HEK293 (cell line): ENCODE results near the gene ST3GAL5.

Source experiments
- CTCF ChIA-PET: fragments of 350-600 bp; formaldehyde crosslinking; extraction: SDS; loops from one replicate; lab custom pipeline; 2021; ENCODE audit warnings: antibody characterized with exemption; lab: Yijun Ruan, JAX
- POLR2A ChIA-PET: fragments of 300-600 bp; formaldehyde crosslinking; extraction: SDS; loops from one replicate; lab custom pipeline; 2020; ENCODE audit warnings: antibody characterized with exemption, inconsistent platforms; lab: Yijun Ruan, JAX
- H3K27ac ChIP-seq: fragments of 200-500 bp; sonication (Bioruptor generic); 2 replicates; pipeline ENCODE4 v1.5.1; 2014; ENCODE audit warnings: low read depth, low read length, control low read depth, inconsistent platforms; ENCODE audit errors: extremely low read depth
- H3K36me3 ChIP-seq, 2 experiments: fragments of 200-500 bp in 1 of 2; sonication (Bioruptor generic) in 1 of 2; 1 replicate in 1 of 2; 2 replicates in 1 of 2; pipeline ENCODE4 v1.5.1; 2014 to 2017; ENCODE audit warnings: inconsistent platforms in 2 of 2, low read length in 2 of 2; ENCODE audit not compliant: control insufficient read depth in 2 of 2, insufficient read depth in 1 of 2
- H3K4me1 ChIP-seq: fragments of 200-500 bp; sonication (Bioruptor generic); 2 replicates; pipeline ENCODE4 v1.5.1; 2014; ENCODE audit warnings: mild to moderate bottlenecking, low read length, inconsistent platforms; ENCODE audit not compliant: control insufficient read depth, insufficient read depth
- H3K4me3 ChIP-seq: 2 replicates; pipeline ENCODE4 v1.5.1; 2011; ENCODE audit warnings: low read depth, mild to moderate bottlenecking, control low read depth, low read length, moderate library complexity
- H3K9me3 ChIP-seq: fragments of 200-500 bp; sonication (Bioruptor generic); 2 replicates; pipeline ENCODE4 v1.5.1; 2014; ENCODE audit warnings: low read depth, low read length, inconsistent platforms; ENCODE audit not compliant: control insufficient read depth, insufficient read depth
- EGR2 ChIP-seq: fragments of 450-650 bp; formaldehyde crosslinking; IDR thresholded peaks from 2 replicates; pipeline ENCODE4 v1.5.1; 2016; ENCODE audit warnings: low read depth, missing biosample characterization, missing genetic modification characterization
- KLF10 ChIP-seq: fragments of 450-650 bp; IDR thresholded peaks from 2 replicates; pipeline ENCODE4 v1.5.1; 2018; ENCODE audit warnings: missing biosample characterization, mild to moderate bottlenecking, missing genetic modification characterization
- PRDM10 ChIP-seq: fragments of 450-650 bp; formaldehyde crosslinking; IDR thresholded peaks from 2 replicates; pipeline ENCODE4 v1.5.1; 2016; ENCODE audit warnings: missing biosample characterization, missing genetic modification characterization
- PRDM4 ChIP-seq: fragments of 450-650 bp; formaldehyde crosslinking; IDR thresholded peaks from 2 replicates; pipeline ENCODE4 v1.5.1; 2017; ENCODE audit warnings: missing biosample characterization, missing genetic modification characterization
- ZBTB21 ChIP-seq: fragments of 450-650 bp; formaldehyde crosslinking; IDR thresholded peaks from 2 replicates; pipeline ENCODE4 v1.5.1; 2017; ENCODE audit warnings: missing biosample characterization, missing genetic modification characterization
- ZBTB7A ChIP-seq: fragments of 450-650 bp; formaldehyde crosslinking; IDR thresholded peaks from 2 replicates; pipeline ENCODE4 v1.5.1; 2016; ENCODE audit warnings: low read depth, missing biosample characterization, missing genetic modification characterization
- ZNF140 ChIP-seq: fragments of 450-650 bp; formaldehyde crosslinking; IDR thresholded peaks from 2 replicates; pipeline ENCODE4 v1.5.1; 2016; ENCODE audit warnings: missing biosample characterization, missing genetic modification characterization
- ZNF23 ChIP-seq: fragments of 450-650 bp; formaldehyde crosslinking; IDR thresholded peaks from 2 replicates; pipeline ENCODE4 v1.5.1; 2016; ENCODE audit warnings: missing biosample characterization, missing genetic modification characterization, borderline replicate concordance
- ZNF335 ChIP-seq: fragments of 450-650 bp; formaldehyde crosslinking; conservative IDR thresholded peaks from 2 replicates; pipeline ENCODE4 v1.5.1; 2016; ENCODE audit warnings: missing biosample characterization, missing genetic modification characterization
- ZNF366 ChIP-seq: fragments of 450-650 bp; formaldehyde crosslinking; conservative IDR thresholded peaks from 2 replicates; pipeline ENCODE4 v1.5.1; 2016; ENCODE audit warnings: missing biosample characterization, missing genetic modification characterization
- ZNF37A ChIP-seq: fragments of 450-650 bp; IDR thresholded peaks from 2 replicates; pipeline ENCODE4 v1.5.1; 2018; ENCODE audit warnings: missing biosample characterization, missing genetic modification characterization
- ZNF514 ChIP-seq: fragments of 450-650 bp; formaldehyde crosslinking; IDR thresholded peaks from 2 replicates; pipeline ENCODE4 v1.5.1; 2016; ENCODE audit warnings: missing biosample characterization, missing genetic modification characterization
- ZNF571 ChIP-seq: fragments of 450-650 bp; formaldehyde crosslinking; IDR thresholded peaks from 2 replicates; pipeline ENCODE4 v1.5.0; 2017; ENCODE audit warnings: missing biosample characterization, missing genetic modification characterization
- ZNF585B ChIP-seq: fragments of 450-650 bp; formaldehyde crosslinking; IDR thresholded peaks from 2 replicates; pipeline ENCODE4 v1.5.1; 2016; ENCODE audit warnings: missing biosample characterization, missing genetic modification characterization
- ZNF658 ChIP-seq: fragments of 450-650 bp; formaldehyde crosslinking; IDR thresholded peaks from 2 replicates; pipeline ENCODE4; 2016; ENCODE audit warnings: missing biosample characterization, missing genetic modification characterization
- ZNF670 ChIP-seq: fragments of 450-650 bp; formaldehyde crosslinking; IDR thresholded peaks from 2 replicates; pipeline ENCODE4 v1.5.1; 2016; ENCODE audit warnings: missing biosample characterization, missing genetic modification characterization, low read depth
- ZSCAN5A ChIP-seq: fragments of 450-650 bp; formaldehyde crosslinking; IDR thresholded peaks from 2 replicates; pipeline ENCODE4 v1.5.1; 2016; ENCODE audit warnings: missing biosample characterization, missing genetic modification characterization
- ZXDB ChIP-seq: fragments of 450-650 bp; formaldehyde crosslinking; IDR thresholded peaks from 2 replicates; pipeline ENCODE4 v1.5.1; 2016; ENCODE audit warnings: missing biosample characterization, missing genetic modification characterization

ST3GAL5 gene

GRCh38 chr2:85922199-85922598 is 33.4 kb upstream of the ST3GAL5 start:
- TF ChIP-seq EGR2 (tag by site-specific recombination) (no peak), ZNF514 (tag by site-specific recombination) (no peak), ZNF571 (tag by site-specific recombination) (no peak), ZNF670 (tag by site-specific recombination) (no peak)
- Histone ChIP-seq H3K4me1 (peaks cover 11% of the 10 kb centered on the region; the same call in 1 of the 2 replicates), H3K4me3 (no peak overlapping the region), H3K27ac (no peak overlapping the region), H3K36me3 (no peaks in the 10 kb centered on the region), H3K9me3 (no peaks in the 10 kb centered on the region)
- CTCF ChIA-PET: interaction anchor here (0.7 to 1.2 kb wide), 4 partner anchors 32 to 103 kb away, joined by 3 to 8 read pairs (median 4); no protein-coding TSS in a partner anchor
- POLR2A ChIA-PET: interaction anchor here (0.6 to 1.1 kb wide), 2 partner anchors 54 to 61 kb away, joined by 3 to 4 read pairs; no protein-coding TSS in a partner anchor

GRCh38 chr2:85921659-85922058 is 32.9 kb upstream of the ST3GAL5 start:
- H3K27ac ChIP-seq: no peak overlapping the region
- H3K4me1 ChIP-seq: peaks cover 11% of the 10 kb centered on the region; the same call in 1 of the 2 replicates
- ChIA-PET CTCF (interaction anchor here (0.7 to 1.2 kb wide), 3 partner anchors 32 to 35 kb away, joined by 4 to 8 read pairs (median 4); no protein-coding TSS in a partner anchor), POLR2A (interaction anchor here (0.6 to 1.1 kb wide), 2 partner anchors 54 to 62 kb away, joined by 3 to 4 read pairs; no protein-coding TSS in a partner anchor)
- no peak overlapping the region for H3K4me3 ChIP-seq
- no peaks in the 10 kb centered on the region for H3K36me3 ChIP-seq
- no peaks in the 10 kb centered on the region for H3K9me3 ChIP-seq
- TF ChIP-seq ZNF23 (tag by site-specific recombination) (no peak), PRDM10 (tag by site-specific recombination) (0 out of 2 replicates have a peak, but pooled peaks have one; percentile 5), ZNF335 (tag by site-specific recombination) (0 out of 2 replicates have a peak, but pooled peaks have one; percentile 24), KLF10 (tag by site-specific recombination) (no peak), PRDM4 (no peak), ZSCAN5A (no peak), ZBTB7A (tag by site-specific recombination) (no peak)

GRCh38 chr2:85920810-85921545 is 32.2 kb upstream of the ST3GAL5 start:
- ChIA-PET POLR2A (no interaction called here), CTCF (interaction anchor here (0.7 to 1.2 kb wide), 2 partner anchors 33 to 34 kb away, joined by 4 read pairs; no protein-coding TSS in a partner anchor)
- H3K9me3 ChIP-seq: no peaks in the 10 kb centered on the region
- H3K4me1 ChIP-seq: peaks cover 11% of the 10 kb centered on the region; the same call in 1 of the 2 replicates
- no peaks in the 10 kb centered on the region for H3K36me3 ChIP-seq
- no peak overlapping the region for H3K27ac ChIP-seq
- H3K4me3 ChIP-seq: no peak overlapping the region
- no peak for TF ChIP-seq ZBTB21 (tag by site-specific recombination)
- no peak for TF ChIP-seq ZNF658 (tag by site-specific recombination)
- TF ChIP-seq ZNF140 (tag by site-specific recombination): 0 out of 2 replicates have a peak, but pooled peaks have one; percentile 13
- TF ChIP-seq PRDM10 (tag by site-specific recombination): no peak; the same call in 1 of the 2 replicates
- TF ChIP-seq ZNF37A (tag by site-specific recombination): no peak
- TF ChIP-seq ZXDB: no peak
- no peak for TF ChIP-seq ZNF366 (tag by site-specific recombination)
- TF ChIP-seq ZNF585B (tag by site-specific recombination): no peak
